HEK293 (cell line): Measurements from ENCODE around the gene LRBA.

Experiments
- CTCF ChIA-PET: fragments of 350-600 bp; formaldehyde crosslinking; extraction: SDS; loops from one replicate; lab custom pipeline; 2021; ENCODE audit warnings: antibody characterized with exemption; lab: Yijun Ruan, JAX
- POLR2A ChIA-PET: fragments of 300-600 bp; formaldehyde crosslinking; extraction: SDS; loops from one replicate; lab custom pipeline; 2020; ENCODE audit warnings: antibody characterized with exemption, inconsistent platforms; lab: Yijun Ruan, JAX
- H3K27ac ChIP-seq: fragments of 200-500 bp; sonication (Bioruptor generic); 2 replicates; pipeline ENCODE4 v1.5.1; 2014; ENCODE audit warnings: low read depth, low read length, control low read depth, inconsistent platforms; ENCODE audit errors: extremely low read depth
- H3K36me3 ChIP-seq, 2 experiments: fragments of 200-500 bp in 1 of 2; sonication (Bioruptor generic) in 1 of 2; 1 replicate in 1 of 2; 2 replicates in 1 of 2; pipeline ENCODE4 v1.5.1; 2014 to 2017; ENCODE audit warnings: inconsistent platforms in 2 of 2, low read length in 2 of 2; ENCODE audit not compliant: control insufficient read depth in 2 of 2, insufficient read depth in 1 of 2
- H3K4me1 ChIP-seq: fragments of 200-500 bp; sonication (Bioruptor generic); 2 replicates; pipeline ENCODE4 v1.5.1; 2014; ENCODE audit warnings: mild to moderate bottlenecking, low read length, inconsistent platforms; ENCODE audit not compliant: control insufficient read depth, insufficient read depth
- H3K4me3 ChIP-seq: 2 replicates; pipeline ENCODE4 v1.5.1; 2011; ENCODE audit warnings: low read depth, mild to moderate bottlenecking, control low read depth, low read length, moderate library complexity
- H3K9me3 ChIP-seq: fragments of 200-500 bp; sonication (Bioruptor generic); 2 replicates; pipeline ENCODE4 v1.5.1; 2014; ENCODE audit warnings: low read depth, low read length, inconsistent platforms; ENCODE audit not compliant: control insufficient read depth, insufficient read depth
- AEBP2 ChIP-seq: fragments of 450-650 bp; formaldehyde crosslinking; IDR thresholded peaks from 2 replicates; pipeline ENCODE4 v1.5.1; 2016; ENCODE audit warnings: missing biosample characterization, missing genetic modification characterization, borderline replicate concordance
- KLF7 ChIP-seq: fragments of 450-650 bp; formaldehyde crosslinking; IDR thresholded peaks from 2 replicates; pipeline ENCODE4 v1.5.1; 2016; ENCODE audit warnings: missing biosample characterization, missing genetic modification characterization, borderline replicate concordance
- KLF8 ChIP-seq: fragments of 450-650 bp; formaldehyde crosslinking; IDR thresholded peaks from 2 replicates; pipeline ENCODE4 v1.5.1; 2016; ENCODE audit warnings: missing biosample characterization, missing genetic modification characterization
- KLF9 ChIP-seq: fragments of 450-650 bp; formaldehyde crosslinking; IDR thresholded peaks from 2 replicates; pipeline ENCODE4 v1.5.1; 2016; ENCODE audit warnings: missing biosample characterization, missing genetic modification characterization, low read depth
- PRDM2 ChIP-seq: fragments of 450-650 bp; formaldehyde crosslinking; IDR thresholded peaks from 2 replicates; pipeline ENCODE4 v1.5.1; 2016; ENCODE audit warnings: missing biosample characterization, missing genetic modification characterization, borderline replicate concordance
- SP2 ChIP-seq: fragments of 450-650 bp; formaldehyde crosslinking; IDR thresholded peaks from 2 replicates; pipeline ENCODE4 v1.5.1; 2016; ENCODE audit warnings: missing biosample characterization, missing genetic modification characterization
- ZBTB20 ChIP-seq: fragments of 450-650 bp; formaldehyde crosslinking; IDR thresholded peaks from 2 replicates; pipeline ENCODE4 v1.5.1; 2016; ENCODE audit warnings: missing biosample characterization, missing genetic modification characterization
- ZFP69B ChIP-seq: fragments of 450-650 bp; formaldehyde crosslinking; IDR thresholded peaks from 2 replicates; pipeline ENCODE4 v1.5.1; 2016; ENCODE audit warnings: missing biosample characterization, missing genetic modification characterization
- ZNF19 ChIP-seq: fragments of 450-650 bp; formaldehyde crosslinking; IDR thresholded peaks from 2 replicates; pipeline ENCODE4; 2016; ENCODE audit warnings: missing biosample characterization, missing genetic modification characterization, low read depth
- ZNF266 ChIP-seq: fragments of 450-650 bp; formaldehyde crosslinking; IDR thresholded peaks from 2 replicates; pipeline ENCODE4 v1.5.1; 2016; ENCODE audit warnings: missing biosample characterization, missing genetic modification characterization, low read depth
- ZNF292 ChIP-seq: fragments of 450-650 bp; formaldehyde crosslinking; IDR thresholded peaks from 2 replicates; pipeline ENCODE4 v1.5.1; 2016; ENCODE audit warnings: low read depth, missing biosample characterization, missing genetic modification characterization, borderline replicate concordance
- ZNF362 ChIP-seq: fragments of 450-650 bp; formaldehyde crosslinking; IDR thresholded peaks from 2 replicates; pipeline ENCODE4 v1.5.1; 2016; ENCODE audit warnings: missing biosample characterization, missing genetic modification characterization
- ZNF404 ChIP-seq: fragments of 450-650 bp; formaldehyde crosslinking; IDR thresholded peaks from 2 replicates; pipeline ENCODE4 v1.5.1; 2017; ENCODE audit warnings: missing biosample characterization, missing genetic modification characterization
- ZNF423 ChIP-seq: fragments of 450-650 bp; formaldehyde crosslinking; IDR thresholded peaks from 2 replicates; pipeline ENCODE4 v1.5.1; 2016; ENCODE audit warnings: missing biosample characterization, missing genetic modification characterization
- ZNF514 ChIP-seq: fragments of 450-650 bp; formaldehyde crosslinking; IDR thresholded peaks from 2 replicates; pipeline ENCODE4 v1.5.1; 2016; ENCODE audit warnings: missing biosample characterization, missing genetic modification characterization
- ZNF558 ChIP-seq: fragments of 450-650 bp; formaldehyde crosslinking; IDR thresholded peaks from 2 replicates; pipeline ENCODE4 v1.5.1; 2016; ENCODE audit warnings: missing biosample characterization, missing genetic modification characterization
- ZNF561 ChIP-seq: fragments of 450-650 bp; IDR thresholded peaks from 2 replicates; pipeline ENCODE4 v1.5.1; 2018; ENCODE audit warnings: missing biosample characterization, missing genetic modification characterization, borderline replicate concordance
- ZNF624 ChIP-seq: fragments of 450-650 bp; formaldehyde crosslinking; IDR thresholded peaks from 2 replicates; pipeline ENCODE4 v1.5.1; 2017; ENCODE audit warnings: missing biosample characterization, missing genetic modification characterization
- ZNF645 ChIP-seq: fragments of 450-650 bp; formaldehyde crosslinking; IDR thresholded peaks from 2 replicates; pipeline ENCODE4; 2016; ENCODE audit warnings: missing biosample characterization, missing genetic modification characterization
- ZNF664 ChIP-seq: fragments of 450-650 bp; formaldehyde crosslinking; IDR thresholded peaks from 2 replicates; pipeline ENCODE4 v1.5.1; 2016; ENCODE audit warnings: missing biosample characterization, missing genetic modification characterization
- ZNF791 ChIP-seq: fragments of 450-650 bp; formaldehyde crosslinking; IDR thresholded peaks from 2 replicates; pipeline ENCODE4 v1.5.1; 2016; ENCODE audit warnings: missing biosample characterization, missing genetic modification characterization
- ZSCAN18 ChIP-seq: fragments of 450-650 bp; formaldehyde crosslinking; IDR thresholded peaks from 2 replicates; pipeline ENCODE4 v1.5.1; 2016; ENCODE audit warnings: missing biosample characterization, missing genetic modification characterization
- ZSCAN23 ChIP-seq: fragments of 450-650 bp; formaldehyde crosslinking; IDR thresholded peaks from 2 replicates; pipeline ENCODE4 v1.5.1; 2016; ENCODE audit warnings: missing biosample characterization, missing genetic modification characterization

The LRBA gene

GRCh38 chr4:150580306-150580705, 434.8 kb downstream of the LRBA start:
- Histone ChIP-seq H3K9me3 (no peaks in the 10 kb centered on the region), H3K36me3 (peaks cover 0 to 12% of the 10 kb centered on the region in 2 experiments; a peak in 1 of 3 replicates), H3K4me1 (no peaks in the 10 kb centered on the region), H3K27ac (no peak overlapping the region; the same call in 1 of the 2 replicates), H3K4me3 (no peak overlapping the region)
- ChIA-PET CTCF (interaction anchor here (0.6 to 0.9 kb wide), 2 partner anchors 282 to 431 kb away, joined by 3 to 4 read pairs; no protein-coding TSS in a partner anchor), POLR2A (no interaction called here)
- no peak for TF ChIP-seq ZNF423
- no peak for TF ChIP-seq ZNF791 (tag by site-specific recombination)
- no peak for TF ChIP-seq ZNF362
- TF ChIP-seq ZNF558, result no peak
- no peak for TF ChIP-seq AEBP2 (tag by site-specific recombination)
- no peak for TF ChIP-seq ZNF19 (tag by site-specific recombination)
- TF ChIP-seq ZNF514 (tag by site-specific recombination), result no peak
- no peak for TF ChIP-seq KLF8
- TF ChIP-seq SP2, result no peak
- TF ChIP-seq ZNF404 (tag by site-specific recombination), result no peak
- TF ChIP-seq ZNF624 (tag by site-specific recombination), result no peak
- no peak for TF ChIP-seq ZSCAN23 (tag by site-specific recombination)
- TF ChIP-seq ZNF266 (tag by site-specific recombination), result no peak
- TF ChIP-seq KLF7 (tag by site-specific recombination), result no peak
- TF ChIP-seq KLF9 (tag by site-specific recombination), result no peak
- no peak for TF ChIP-seq ZNF645 (tag by site-specific recombination)
- TF ChIP-seq ZNF561, result no peak
- TF ChIP-seq ZNF664 (tag by site-specific recombination), result no peak

GRCh38 chr4:150579551-150580234, 435.4 kb downstream of the LRBA start:
- Histone ChIP-seq H3K4me1 (no peaks in the 10 kb centered on the region), H3K4me3 (peak overlapping the region; percentile 42), H3K27ac (peak overlapping the region; percentile 24; the same call in 1 of the 2 replicates), H3K36me3 (peaks cover 0 to 12% of the 10 kb centered on the region in 2 experiments; a peak in 1 of 3 replicates), H3K9me3 (no peaks in the 10 kb centered on the region)
- ChIA-PET POLR2A (no interaction called here), CTCF (interaction anchor here (0.9 kb wide), 1 partner anchor 282 kb away, joined by 4 read pairs; no protein-coding TSS in a partner anchor)
- no peak for TF ChIP-seq ZSCAN18
- TF ChIP-seq PRDM2 (tag by site-specific recombination), result no peak
- TF ChIP-seq ZFP69B, result no peak
- TF ChIP-seq ZNF292 (tag by site-specific recombination), result no peak
- TF ChIP-seq ZBTB20, result peak; percentile 71
